GM23338 (cell line): ENCODE measurements around the gene OR5J2. TPM values are rescaled to one million over a fixed set of nuclear protein-coding genes. Genes with fewer than 3 reads are reported as not detected.

ENCODE experiments used
- ATAC-seq: fragments of 200-7000 bp; cut with Tn5 transposase; 3 replicates; pipeline ENCODE4 v1.9.1; 2020
- DNase-seq: peaks from one replicate; pipeline ENCODE4 v3.0.0-alpha.2; 2015; ENCODE audit warnings: low spot score
- H2AFZ ChIP-seq: fragments of 200-600 bp; sonication (generic); 2 replicates; pipeline ENCODE4 v1.8.0; 2016; ENCODE audit warnings: antibody characterized with exemption, mild to moderate bottlenecking, moderate library complexity
- H3F3A ChIP-seq: fragments of 200-600 bp; sonication (generic); replicated peaks from 2 replicates; pipeline ENCODE4 v1.8.0; 2017; ENCODE audit warnings: antibody characterized with exemption, mixed run types, low read depth
- H3K27ac ChIP-seq: fragments of 200-600 bp; sonication (generic); 2 replicates; pipeline ENCODE4 v1.6.1; 2016; ENCODE audit warnings: low read depth
- H3K27me3 ChIP-seq: fragments of 200-600 bp; sonication (generic); 2 replicates; pipeline ENCODE4 v1.8.0; 2016; ENCODE audit warnings: mild to moderate bottlenecking, mixed run types, moderate library complexity; ENCODE audit not compliant: insufficient read depth
- H3K36me3 ChIP-seq: fragments of 200-600 bp; sonication (generic); 2 replicates; pipeline ENCODE4 v1.8.0; 2016; ENCODE audit warnings: mild to moderate bottlenecking; ENCODE audit not compliant: insufficient read depth
- H3K4me1 ChIP-seq: fragments of 200-600 bp; sonication (generic); 2 replicates; pipeline ENCODE4 v1.8.0; 2016; ENCODE audit warnings: mild to moderate bottlenecking, moderate library complexity; ENCODE audit not compliant: insufficient read depth
- H3K4me2 ChIP-seq: fragments of 200-600 bp; sonication (generic); 2 replicates; pipeline ENCODE4 v1.7.1; 2017; ENCODE audit warnings: mixed run types
- H3K4me3 ChIP-seq: fragments of 200-600 bp; sonication (generic); 2 replicates; pipeline ENCODE4 v1.6.1; 2016; ENCODE audit warnings: mixed run types
- H3K79me2 ChIP-seq: fragments of 200-600 bp; sonication (generic); replicated peaks from 2 replicates; pipeline ENCODE4 v1.8.0; 2017; ENCODE audit warnings: mild to moderate bottlenecking; ENCODE audit not compliant: insufficient read depth
- H3K9me2 ChIP-seq: fragments of 200-600 bp; sonication (generic); 2 replicates; pipeline ENCODE4 v1.8.0; 2017; ENCODE audit not compliant: insufficient read depth
- H4K20me1 ChIP-seq: fragments of 200-600 bp; sonication (generic); replicated peaks from 2 replicates; pipeline ENCODE4 v1.8.0; 2017; ENCODE audit warnings: mild to moderate bottlenecking; ENCODE audit not compliant: insufficient read depth
- H3K27ac Mint-ChIP-seq: 2 replicates; pipeline ENCODE4 v1.8.0; 2020; ENCODE audit warnings: inconsistent platforms, mild to moderate bottlenecking, moderate library complexity, mixed read lengths
- H3K27me3 Mint-ChIP-seq: 3 replicates; pipeline ENCODE4 v1.8.0; 2022; ENCODE audit warnings: low read depth, mild to moderate bottlenecking, moderate library complexity, mixed read lengths, inconsistent platforms; ENCODE audit not compliant: insufficient read depth, poor library complexity
- H3K36me3 Mint-ChIP-seq: 3 replicates; pipeline ENCODE4 v1.8.0; 2021; ENCODE audit warnings: low read depth, mild to moderate bottlenecking, inconsistent platforms, moderate library complexity, mixed read lengths
- H3K4me1 Mint-ChIP-seq: 3 replicates; pipeline ENCODE4 v1.8.0; 2020; ENCODE audit warnings: mild to moderate bottlenecking, inconsistent platforms, mixed read lengths
- H3K4me3 Mint-ChIP-seq: 3 replicates; pipeline ENCODE4 v1.8.0; 2021; ENCODE audit warnings: moderate library complexity, mild to moderate bottlenecking, inconsistent platforms, mixed read lengths
- H3K9me3 Mint-ChIP-seq: 3 replicates; pipeline ENCODE4 v1.8.0; 2020; ENCODE audit warnings: moderate library complexity, mild to moderate bottlenecking, inconsistent platforms, mixed read lengths
- CREB1 ChIP-seq: fragments of 250-450 bp; sonication (Bioruptor Pico); IDR thresholded peaks from 2 replicates; pipeline ENCODE4 v1.5.0; 2020; ENCODE audit warnings: low read depth, mild to moderate bottlenecking, moderate library complexity
- ETS1 ChIP-seq: IDR thresholded peaks from 2 replicates; pipeline ENCODE4 v1.6.1; 2016; ENCODE audit warnings: antibody characterized with exemption
- EZH2 ChIP-seq: fragments of 200-600 bp; sonication (generic); IDR thresholded peaks from one replicate; pipeline ENCODE4 v1.8.0; 2017; ENCODE audit warnings: antibody characterized with exemption, mild to moderate bottlenecking, low read depth; ENCODE audit not compliant: unreplicated experiment
- JUNB ChIP-seq: IDR thresholded peaks from one replicate; pipeline ENCODE4 v1.6.1; 2016; ENCODE audit warnings: antibody characterized with exemption; ENCODE audit not compliant: unreplicated experiment
- POLR2AphosphoS5 ChIP-seq: IDR thresholded peaks from 2 replicates; pipeline ENCODE4 v1.6.1; 2016; ENCODE audit warnings: antibody characterized with exemption, low read depth
- REST ChIP-seq: IDR thresholded peaks from one replicate; pipeline ENCODE4 v1.6.1; 2018; ENCODE audit warnings: antibody characterized with exemption; ENCODE audit not compliant: unreplicated experiment
- STAT1 ChIP-seq: IDR thresholded peaks from one replicate; pipeline ENCODE4 v1.6.1; 2016; ENCODE audit warnings: antibody characterized with exemption; ENCODE audit not compliant: unreplicated experiment
- ZNF114 ChIP-seq: fragments of 250-450 bp; sonication (Bioruptor Pico); IDR thresholded peaks from 2 replicates; pipeline ENCODE4 v1.5.0; 2020; ENCODE audit warnings: mild to moderate bottlenecking, moderate library complexity
- ZNF331 ChIP-seq: fragments of 250-450 bp; sonication (Bioruptor Pico); IDR thresholded peaks from 2 replicates; pipeline ENCODE4 v1.5.0; 2020; ENCODE audit warnings: low read depth, mild to moderate bottlenecking, moderate library complexity
- polyA plus RNA-seq: library from polyadenylated mRNA; unstranded; fragments of >200 nt; fragmentation: Nextera tagmentation; extraction: Ambion mirVana; gene quantifications from 2 replicates; pipeline ENCODE4 v1.2.1, GENCODE V29; 2016
- total RNA-seq: library from RNA; depleted of rRNA; stranded (reverse); fragments of >200 nt; shearing (Covaris generic); gene quantifications from 2 replicates; pipeline ENCODE4 v1.2.3, GENCODE V29; 2014
- TF ChIP-seq, protein P1 (sequence below): fragments of 250-450 bp; sonication (Bioruptor Pico); IDR thresholded peaks from 2 replicates; pipeline ENCODE4 v1.5.0; 2020; ENCODE audit warnings: mild to moderate bottlenecking, moderate library complexity

The OR5J2 gene
- total and polyA plus RNA-seq, 2 experiments from 2014 or later = not detected

GRCh38 chr11:56188602-56189001 lies 12.2 kb downstream of the OR5J2 start (continued):
- TF ChIP-seq CREB1 (CRISPR knock-in tag) (no peak), ZNF331 (no peak), POLR2AphosphoS5 (no peak), STAT1 (no peak)

DNA sequence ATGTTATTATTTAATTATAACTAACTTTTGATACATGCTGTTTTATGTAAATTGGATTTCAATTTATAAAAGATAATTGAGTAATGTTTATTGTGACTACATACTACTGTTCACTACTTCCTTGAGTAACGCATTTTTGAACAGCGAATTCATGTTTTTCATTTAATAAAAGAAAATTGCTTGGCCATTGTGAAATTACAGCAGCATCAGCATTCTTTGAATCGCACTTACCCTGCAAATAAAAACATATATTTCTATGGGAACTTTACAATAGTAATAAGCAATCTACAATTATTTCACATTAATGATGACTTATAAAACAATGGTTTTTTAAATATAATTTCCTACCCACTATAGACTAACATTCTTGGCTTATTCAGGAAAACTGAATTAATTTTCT lies 20.3 kb downstream of the OR5J2 start:
- no peaks in the 10 kb centered on the region for H3K27me3 ChIP-seq
- Mint-ChIP-seq H3K4me3 (no peak overlapping the region), H3K9me3 (no peaks in the 10 kb centered on the region), H3K4me1 (no peaks in the 10 kb centered on the region), H3K36me3 (no peaks in the 10 kb centered on the region), H3K27me3 (no peaks in the 10 kb centered on the region), H3K27ac (no peak overlapping the region)
- no peaks in the 10 kb centered on the region for H3K9me2 ChIP-seq
- no peak overlapping the region for H2AFZ ChIP-seq
- H3F3A ChIP-seq = no peaks in the 10 kb centered on the region
- ATAC-seq (no peak), DNase-seq (no peak)
- H4K20me1 ChIP-seq = no peaks in the 10 kb centered on the region
- H3K36me3 ChIP-seq = no peaks in the 10 kb centered on the region
- H3K4me2 ChIP-seq = no peak overlapping the region
- H3K4me1 ChIP-seq = no peaks in the 10 kb centered on the region
- H3K79me2 ChIP-seq = no peaks in the 10 kb centered on the region
- TF ChIP-seq REST (no peak), EZH2 (no peak), JUNB (no peak), ZNF114 (no peak), ETS1 (no peak)
- TF ChIP-seq, protein P1, sequence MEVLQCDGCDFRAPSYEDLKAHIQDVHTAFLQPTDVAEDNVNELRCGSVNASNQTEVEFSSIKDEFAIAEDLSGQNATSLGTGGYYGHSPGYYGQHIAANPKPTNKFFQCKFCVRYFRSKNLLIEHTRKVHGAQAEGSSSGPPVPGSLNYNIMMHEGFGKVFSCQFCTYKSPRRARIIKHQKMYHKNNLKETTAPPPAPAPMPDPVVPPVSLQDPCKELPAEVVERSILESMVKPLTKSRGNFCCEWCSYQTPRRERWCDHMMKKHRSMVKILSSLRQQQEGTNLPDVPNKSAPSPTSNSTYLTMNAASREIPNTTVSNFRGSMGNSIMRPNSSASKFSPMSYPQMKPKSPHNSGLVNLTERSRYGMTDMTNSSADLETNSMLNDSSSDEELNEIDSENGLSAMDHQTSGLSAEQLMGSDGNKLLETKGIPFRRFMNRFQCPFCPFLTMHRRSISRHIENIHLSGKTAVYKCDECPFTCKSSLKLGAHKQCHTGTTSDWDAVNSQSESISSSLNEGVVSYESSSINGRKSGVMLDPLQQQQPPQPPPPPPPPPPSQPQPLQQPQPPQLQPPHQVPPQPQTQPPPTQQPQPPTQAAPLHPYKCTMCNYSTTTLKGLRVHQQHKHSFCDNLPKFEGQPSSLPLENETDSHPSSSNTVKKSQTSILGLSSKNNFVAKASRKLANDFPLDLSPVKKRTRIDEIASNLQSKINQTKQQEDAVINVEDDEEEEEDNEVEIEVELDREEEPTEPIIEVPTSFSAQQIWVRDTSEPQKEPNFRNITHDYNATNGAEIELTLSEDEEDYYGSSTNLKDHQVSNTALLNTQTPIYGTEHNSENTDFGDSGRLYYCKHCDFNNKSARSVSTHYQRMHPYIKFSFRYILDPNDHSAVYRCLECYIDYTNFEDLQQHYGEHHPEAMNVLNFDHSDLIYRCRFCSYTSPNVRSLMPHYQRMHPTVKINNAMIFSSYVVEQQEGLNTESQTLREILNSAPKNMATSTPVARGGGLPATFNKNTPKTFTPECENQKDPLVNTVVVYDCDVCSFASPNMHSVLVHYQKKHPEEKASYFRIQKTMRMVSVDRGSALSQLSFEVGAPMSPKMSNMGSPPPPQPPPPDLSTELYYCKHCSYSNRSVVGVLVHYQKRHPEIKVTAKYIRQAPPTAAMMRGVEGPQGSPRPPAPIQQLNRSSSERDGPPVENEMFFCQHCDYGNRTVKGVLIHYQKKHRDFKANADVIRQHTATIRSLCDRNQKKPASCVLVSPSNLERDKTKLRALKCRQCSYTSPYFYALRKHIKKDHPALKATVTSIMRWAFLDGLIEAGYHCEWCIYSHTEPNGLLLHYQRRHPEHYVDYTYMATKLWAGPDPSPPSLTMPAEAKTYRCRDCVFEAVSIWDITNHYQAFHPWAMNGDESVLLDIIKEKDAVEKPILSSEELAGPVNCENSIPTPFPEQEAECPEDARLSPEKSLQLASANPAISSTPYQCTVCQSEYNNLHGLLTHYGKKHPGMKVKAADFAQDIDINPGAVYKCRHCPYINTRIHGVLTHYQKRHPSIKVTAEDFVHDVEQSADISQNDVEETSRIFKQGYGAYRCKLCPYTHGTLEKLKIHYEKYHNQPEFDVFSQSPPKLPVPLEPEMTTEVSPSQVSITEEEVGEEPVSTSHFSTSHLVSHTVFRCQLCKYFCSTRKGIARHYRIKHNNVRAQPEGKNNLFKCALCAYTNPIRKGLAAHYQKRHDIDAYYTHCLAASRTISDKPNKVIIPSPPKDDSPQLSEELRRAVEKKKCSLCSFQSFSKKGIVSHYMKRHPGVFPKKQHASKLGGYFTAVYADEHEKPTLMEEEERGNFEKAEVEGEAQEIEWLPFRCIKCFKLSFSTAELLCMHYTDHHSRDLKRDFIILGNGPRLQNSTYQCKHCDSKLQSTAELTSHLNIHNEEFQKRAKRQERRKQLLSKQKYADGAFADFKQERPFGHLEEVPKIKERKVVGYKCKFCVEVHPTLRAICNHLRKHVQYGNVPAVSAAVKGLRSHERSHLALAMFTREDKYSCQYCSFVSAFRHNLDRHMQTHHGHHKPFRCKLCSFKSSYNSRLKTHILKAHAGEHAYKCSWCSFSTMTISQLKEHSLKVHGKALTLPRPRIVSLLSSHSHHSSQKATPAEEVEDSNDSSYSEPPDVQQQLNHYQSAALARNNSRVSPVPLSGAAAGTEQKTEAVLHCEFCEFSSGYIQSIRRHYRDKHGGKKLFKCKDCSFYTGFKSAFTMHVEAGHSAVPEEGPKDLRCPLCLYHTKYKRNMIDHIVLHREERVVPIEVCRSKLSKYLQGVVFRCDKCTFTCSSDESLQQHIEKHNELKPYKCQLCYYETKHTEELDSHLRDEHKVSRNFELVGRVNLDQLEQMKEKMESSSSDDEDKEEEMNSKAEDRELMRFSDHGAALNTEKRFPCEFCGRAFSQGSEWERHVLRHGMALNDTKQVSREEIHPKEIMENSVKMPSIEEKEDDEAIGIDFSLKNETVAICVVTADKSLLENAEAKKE (CRISPR knock-in tag) = no peak
- no peak overlapping the region for H3K4me3 ChIP-seq
- no peak overlapping the region for H3K27ac ChIP-seq
